GM12874 (cell line): ENCODE results near the gene TBC1D17.

Experiments
- CTCF ChIP-seq: IDR thresholded peaks from 2 replicates; pipeline ENCODE4 v1.5.1; 2011; ENCODE audit warnings: low read depth, mild to moderate bottlenecking, control low read depth, low read length, moderate library complexity; ENCODE audit not compliant: insufficient read depth

Gene TBC1D17

GRCh38 chr19:49854378-49855263 lies 22.9 kb upstream of the TBC1D17 start:
- no peak for TF ChIP-seq CTCF

DNA sequence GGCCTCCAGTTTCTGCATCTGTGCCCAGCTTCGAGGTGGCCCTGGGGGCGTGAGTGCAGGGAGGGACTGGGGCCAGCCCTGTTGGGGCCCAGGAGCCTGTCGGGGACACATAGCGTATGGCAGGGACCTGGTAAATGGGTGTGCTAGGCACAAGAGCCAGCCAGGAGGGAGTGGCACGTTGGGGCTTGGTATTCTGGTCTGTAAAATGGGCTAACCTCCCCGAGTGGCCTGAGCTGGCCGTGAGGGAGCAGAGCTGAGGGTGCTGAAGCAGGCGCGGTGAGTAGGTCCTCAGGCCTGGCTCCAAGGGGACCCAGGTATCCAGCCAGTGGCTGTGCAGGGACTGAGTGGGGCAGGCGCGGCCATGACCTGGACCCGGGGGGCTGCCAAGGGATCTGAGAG lies 22.2 kb upstream of the TBC1D17 start:
- TF ChIP-seq CTCF, result no peak

DNA sequence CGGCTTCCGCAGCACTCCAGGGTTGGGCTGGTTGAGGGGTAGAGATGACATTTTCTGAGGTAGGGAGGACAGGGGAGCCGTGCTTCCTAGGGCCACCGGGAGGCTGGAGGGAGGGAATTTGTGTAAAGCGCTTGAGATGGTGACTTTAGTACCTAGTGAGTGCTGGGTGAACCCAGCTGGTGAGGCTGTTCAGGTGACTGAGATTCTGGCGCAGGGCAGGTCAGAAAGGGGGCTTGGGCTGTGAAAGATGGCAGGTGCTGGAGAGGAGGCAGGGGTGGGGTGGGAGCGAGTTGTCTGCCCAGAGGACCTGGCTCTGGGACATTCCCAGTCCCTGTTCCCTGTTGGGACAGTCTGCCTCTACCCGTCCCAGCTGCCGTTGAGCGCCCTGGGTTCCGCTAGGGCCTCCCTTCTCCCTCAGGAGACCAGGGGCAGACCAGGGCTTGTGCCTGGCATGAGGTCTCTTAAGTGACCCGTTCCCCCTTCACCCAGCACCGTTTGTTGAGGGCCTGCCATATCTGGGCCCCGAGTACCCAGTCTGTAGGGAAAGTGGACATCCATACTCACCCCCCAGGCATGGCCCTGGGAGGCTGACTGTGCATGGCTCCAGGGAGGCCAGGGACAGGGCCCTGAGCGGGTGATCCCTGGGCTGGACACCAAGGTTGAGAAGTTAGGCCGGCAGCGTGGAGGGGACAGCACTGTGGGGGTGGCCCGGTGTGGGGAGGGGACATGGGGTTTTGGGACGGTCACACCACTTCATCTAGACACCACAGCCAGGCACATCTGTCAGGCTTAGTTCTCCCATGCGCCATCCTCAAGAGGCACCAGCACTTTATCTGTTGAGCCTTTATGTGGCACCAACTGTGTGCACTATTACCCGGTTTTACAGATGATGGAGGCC lies 21.6 kb upstream of the TBC1D17 start:
- TF ChIP-seq CTCF, result no peak

DNA sequence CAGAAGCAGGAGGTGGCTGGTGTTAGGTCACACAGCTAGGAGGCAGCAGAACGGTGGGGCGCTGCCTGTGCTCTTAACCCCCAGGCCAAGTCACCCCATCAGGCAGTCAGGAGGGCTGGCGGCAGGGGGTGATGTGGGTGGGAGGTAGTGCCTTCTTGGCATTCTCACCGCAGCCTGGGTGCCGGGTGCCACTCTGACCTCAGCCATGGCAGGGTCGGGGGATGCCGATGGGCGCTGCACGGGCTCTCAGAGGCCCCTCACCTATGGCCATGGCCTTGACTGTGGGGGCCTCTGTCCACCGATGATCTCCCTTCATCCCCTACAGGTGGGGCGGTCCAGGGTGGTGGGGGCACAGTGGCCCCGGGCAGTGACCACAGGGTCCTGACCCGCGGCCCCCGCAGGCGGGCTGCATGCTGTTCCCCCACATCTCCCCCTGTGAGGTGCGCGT lies 20.9 kb upstream of the TBC1D17 start:
- no peak for TF ChIP-seq CTCF

DNA sequence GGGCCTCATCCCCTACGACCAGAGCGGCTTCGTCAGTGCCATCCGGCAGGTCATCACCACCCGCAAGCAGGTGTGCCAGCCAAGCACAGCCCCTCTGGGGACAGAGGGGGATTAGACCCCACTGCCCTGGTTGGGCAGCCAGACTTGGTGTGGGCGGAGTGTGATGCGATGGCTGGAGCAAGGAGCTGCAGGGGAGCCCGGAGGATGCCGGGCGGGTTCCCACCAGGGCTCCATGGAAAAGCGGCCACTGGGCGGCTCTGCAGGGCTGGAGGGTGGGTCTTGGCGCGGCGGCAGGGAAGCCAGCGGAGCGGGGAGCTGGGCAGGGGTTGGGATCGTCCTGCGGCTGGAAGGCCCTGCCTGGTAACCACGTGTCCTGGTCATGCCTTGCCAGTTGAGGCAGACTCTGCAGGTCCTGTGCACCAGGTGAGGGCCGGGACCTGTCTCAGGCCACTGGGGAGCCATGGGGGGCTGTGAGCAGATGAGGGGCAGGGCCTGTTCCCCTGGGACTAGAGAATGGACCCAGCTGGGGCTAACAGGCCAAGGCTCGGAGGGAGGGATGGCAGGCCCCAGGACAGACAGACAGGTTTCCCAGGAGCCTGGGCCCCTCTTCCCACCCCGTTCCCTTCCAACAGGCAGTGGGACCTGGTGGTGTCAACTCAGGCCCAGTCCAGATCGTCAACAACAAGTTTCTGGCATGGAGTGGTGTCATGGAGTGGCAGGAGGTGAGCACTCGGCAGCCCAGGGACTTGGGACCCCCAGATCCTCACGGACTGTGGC lies 20.3 kb upstream of the TBC1D17 start:
- TF ChIP-seq CTCF, result no peak

- TF ChIP-seq CTCF, result no peak
Observed at GRCh38 chr19:49857838-49858087, 19.7 kb upstream of the TBC1D17 start.
